A549 (cell line): ENCODE data around the gene CAV3. TPM values are rescaled to one million over a fixed set of nuclear protein-coding genes. Genes with fewer than 3 reads are reported as not detected.

Source experiments
- ATAC-seq, 2 experiments: fragments of 200-7000 bp in 1 of 2; fragments of >200 bp in 1 of 2; cut with Nextera tagmentation in 1 of 2; cut with Tn5 transposase in 1 of 2; 3 replicates each; pipeline versions ENCODE4 v1.8.0 to v1.9.1; 2018 to 2020; ENCODE audit warnings: mild to moderate bottlenecking in 1 of 2, moderate library complexity in 1 of 2
- CTCF ChIA-PET: fragments of 300-600 bp; sonication (Branson Sonifier 250); formaldehyde crosslinking; extraction: SDS; loops from one replicate; lab custom pipeline; 2021; ENCODE audit warnings: antibody characterized with exemption, inconsistent platforms; lab: Yijun Ruan, JAX
- POLR2A ChIA-PET: fragments of 350-600 bp; formaldehyde crosslinking; extraction: SDS; loops from one replicate; lab custom pipeline; 2021; ENCODE audit warnings: antibody characterized with exemption, inconsistent platforms; lab: Yijun Ruan, JAX
- DNase-seq, 2 experiments: peaks; one replicate each; pipeline versions ENCODE4 v3.0.0 to v3.0.0-alpha.2; 2011 to 2016; ENCODE audit warnings: low read depth in 1 of 2, low spot score in 1 of 2
- FAIRE-seq: peaks from 2 replicates; lab custom pipeline; 2011; peaks lifted over from hg19 to GRCh38; lab: Jason Lieb, UNC
- H3K27ac ChIP-seq, 2 experiments: fragments of >200 bp; sonication (Bioruptor Twin); formaldehyde crosslinking; 3 replicates each; pipeline ENCODE4 v1.5.1; 2016 to 2017
- H3K4me1 ChIP-seq: fragments of >200 bp; sonication (Bioruptor Twin); formaldehyde crosslinking; 3 replicates; pipeline ENCODE4 v1.6.1; 2016
- H3K4me2 ChIP-seq: fragments of >200 bp; sonication (Bioruptor Twin); formaldehyde crosslinking; 3 replicates; pipeline ENCODE4 v1.6.1; 2016
- H3K4me3 ChIP-seq: fragments of >200 bp; sonication (Bioruptor Twin); formaldehyde crosslinking; 3 replicates; pipeline ENCODE4 v1.5.1; 2016
- H3K9me3 ChIP-seq: fragments of >200 bp; sonication (Bioruptor Twin); formaldehyde crosslinking; 3 replicates; pipeline ENCODE4 v1.6.1; 2016
- BHLHE40 ChIP-seq: IDR thresholded peaks from 2 replicates; pipeline ENCODE4 v1.6.1; 2012; ENCODE audit warnings: low read depth, low read length, inconsistent platforms
- CHD2 ChIP-seq: fragments of 150-350 bp; IDR thresholded peaks from 2 replicates; pipeline ENCODE4 v1.6.1; 2014; ENCODE audit warnings: low read length; ENCODE audit not compliant: partially characterized antibody
- CHD4 ChIP-seq: fragments of 200-600 bp; sonication (generic); IDR thresholded peaks from 2 replicates; pipeline ENCODE4 v1.6.1; 2016; ENCODE audit warnings: antibody characterized with exemption, mild to moderate bottlenecking, borderline replicate concordance
- ESRRA ChIP-seq: fragments of 150-350 bp; IDR thresholded peaks from 2 replicates; pipeline ENCODE4 v1.6.1; 2014; ENCODE audit warnings: mild to moderate bottlenecking, low read length, borderline replicate concordance
- FOSB ChIP-seq: fragments of 250-450 bp; sonication (Bioruptor Pico); IDR thresholded peaks from 2 replicates; pipeline ENCODE4 v1.5.0; 2020; ENCODE audit warnings: mild to moderate bottlenecking, moderate library complexity
- FOSL2 ChIP-seq, 2 experiments: fragments of 450-650 bp in 1 of 2; fragments of >200 bp in 1 of 2; sonication (Bioruptor Twin) in 1 of 2; formaldehyde crosslinking; IDR thresholded peaks; 2 replicates each; pipeline versions ENCODE4 v1.5.0 to v1.6.1; 2016 to 2020; ENCODE audit warnings: mild to moderate bottlenecking in 1 of 2, moderate library complexity in 1 of 2
- FOXS1 ChIP-seq: fragments of 250-450 bp; sonication (Bioruptor Pico); IDR thresholded peaks from 2 replicates; pipeline ENCODE4 v1.5.0; 2020; ENCODE audit warnings: mild to moderate bottlenecking, moderate library complexity
- HDAC2 ChIP-seq: fragments of 200-600 bp; sonication (generic); IDR thresholded peaks from 2 replicates; pipeline ENCODE4 v1.6.1; 2016
- JUN ChIP-seq, 2 experiments: fragments of >200 bp; sonication (Bioruptor Twin); formaldehyde crosslinking; IDR thresholded peaks; 2 replicates in 1 of 2; 3 replicates in 1 of 2; pipeline ENCODE4 v1.6.1; 2016 to 2017
- KDM1A ChIP-seq: fragments of 200-600 bp; sonication (generic); IDR thresholded peaks from 2 replicates; pipeline ENCODE4 v1.6.1; 2016; ENCODE audit warnings: low read depth, mild to moderate bottlenecking
- MAFK ChIP-seq: fragments of 450-650 bp; IDR thresholded peaks from 2 replicates; pipeline ENCODE4 v1.6.1; 2014; ENCODE audit not compliant: partially characterized antibody
- MAX ChIP-seq: IDR thresholded peaks from 2 replicates; pipeline ENCODE4 v1.6.1; 2012
- MAZ ChIP-seq: fragments of 150-350 bp; IDR thresholded peaks from 2 replicates; pipeline ENCODE4 v1.6.1; 2014; ENCODE audit warnings: antibody characterized with exemption, low read depth, low read length, borderline replicate concordance
- MYC ChIP-seq: IDR thresholded peaks from 2 replicates; pipeline ENCODE4 v1.6.1; 2012; ENCODE audit warnings: mild to moderate bottlenecking, inconsistent platforms, low read length, improper control_type of control experiment, borderline replicate concordance
- PHF8 ChIP-seq: fragments of 200-600 bp; sonication (generic); IDR thresholded peaks from 2 replicates; pipeline ENCODE4 v1.6.1; 2016; ENCODE audit warnings: low read depth, mild to moderate bottlenecking, antibody characterized with exemption, moderate library complexity, borderline replicate concordance
- POLR2AphosphoS2 ChIP-seq: conservative IDR thresholded peaks from 2 replicates; pipeline ENCODE4 v1.6.1; 2012; ENCODE audit warnings: low read length, improper control_type of control experiment, inconsistent platforms
- RARB ChIP-seq: fragments of 250-450 bp; sonication (Bioruptor Pico); IDR thresholded peaks from 2 replicates; pipeline ENCODE4 v1.8.0; 2021; ENCODE audit warnings: mild to moderate bottlenecking, moderate library complexity
- REST ChIP-seq: fragments of 200-600 bp; sonication (generic); IDR thresholded peaks from 2 replicates; pipeline ENCODE4 v1.6.1; 2016; ENCODE audit warnings: antibody characterized with exemption, mild to moderate bottlenecking, moderate library complexity
- RFX5 ChIP-seq: fragments of 450-650 bp; IDR thresholded peaks from 2 replicates; pipeline ENCODE4 v1.7.1; 2014; ENCODE audit warnings: antibody characterized with exemption, mild to moderate bottlenecking, moderate library complexity
- RNF2 ChIP-seq: fragments of 200-600 bp; sonication (generic); IDR thresholded peaks from 2 replicates; pipeline ENCODE4 v1.6.1; 2016; ENCODE audit warnings: low read depth, mild to moderate bottlenecking, antibody characterized with exemption, moderate library complexity, borderline replicate concordance
- ZC3H11A ChIP-seq: fragments of 450-650 bp; IDR thresholded peaks from 2 replicates; pipeline ENCODE4 v1.6.1; 2014; ENCODE audit warnings: antibody characterized with exemption, mild to moderate bottlenecking
- ZNF302 ChIP-seq: fragments of 250-450 bp; sonication (Bioruptor Pico); IDR thresholded peaks from 2 replicates; pipeline ENCODE4 v1.9.0; 2021; ENCODE audit warnings: inconsistent platforms, mild to moderate bottlenecking, moderate library complexity
- WGBS: methylation state at CpG from one replicate; pipeline ENCODE4 v1.1.6; 2017; ENCODE audit errors: missing lambda C conversion rate; 5-methylcytosine and 5-hydroxymethylcytosine counted together
- polyA plus RNA-seq, 4 experiments: library from polyadenylated mRNA; depleted of rRNA in 3 of 4; stranded (reverse); fragments of >200 nt; fragmentation: RNase III in 1 of 4; extraction: RNeasy Plus Mini Kit Qiagen cat#74134 plus additional on column Dnase treatment in 1 of 4; gene quantifications; 2 replicates in 3 of 4; 3 replicates in 1 of 4; pipeline ENCODE4 v1.2.3, GENCODE V29; 2011 to 2017
- TF ChIP-seq, protein P1 (sequence below): fragments of 250-450 bp; sonication (Bioruptor Pico); IDR thresholded peaks from 2 replicates; pipeline ENCODE4 v1.5.0; 2021; ENCODE audit warnings: mild to moderate bottlenecking, moderate library complexity, borderline replicate concordance
- TF ChIP-seq, protein P2 (sequence below): fragments of >200 bp; sonication (Bioruptor Twin); formaldehyde crosslinking; IDR thresholded peaks from 3 replicates; pipeline ENCODE4 v1.5.1; 2016

Gene CAV3
- polyA plus RNA-seq, 2 of the 4 experiments (the other 2 are of a cell fraction), result not detected

DNA sequence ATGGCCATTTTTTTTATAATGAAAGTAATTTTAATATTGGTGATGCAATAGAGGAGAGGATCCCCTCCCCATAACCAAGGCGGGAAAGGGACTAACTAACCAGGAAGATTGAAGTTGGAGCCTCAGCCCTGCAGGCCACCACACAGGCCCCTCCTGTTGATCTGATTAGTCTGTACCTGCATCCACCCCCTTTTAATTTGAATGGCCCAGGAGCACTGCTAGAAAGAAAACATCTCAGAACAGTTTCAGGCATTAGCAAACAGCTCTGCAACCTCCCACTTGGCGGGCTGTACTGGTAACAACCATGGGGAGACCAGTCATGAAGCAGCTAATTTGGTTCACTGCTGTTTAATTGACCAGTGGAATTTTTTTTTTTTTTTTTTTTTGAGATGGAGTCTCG is 10.3 kb downstream of the CAV3 start (continued):
- no peak for TF ChIP-seq REST
- TF ChIP-seq FOXS1 (CRISPR knock-in tag), result no peak
- TF ChIP-seq CHD2, result no peak
- no peak for TF ChIP-seq CHD4
- no peak for TF ChIP-seq MAFK
- no peak for TF ChIP-seq RFX5
- TF ChIP-seq ESRRA, result no peak
- no peak for TF ChIP-seq MYC
- no peak for TF ChIP-seq BHLHE40

DNA sequence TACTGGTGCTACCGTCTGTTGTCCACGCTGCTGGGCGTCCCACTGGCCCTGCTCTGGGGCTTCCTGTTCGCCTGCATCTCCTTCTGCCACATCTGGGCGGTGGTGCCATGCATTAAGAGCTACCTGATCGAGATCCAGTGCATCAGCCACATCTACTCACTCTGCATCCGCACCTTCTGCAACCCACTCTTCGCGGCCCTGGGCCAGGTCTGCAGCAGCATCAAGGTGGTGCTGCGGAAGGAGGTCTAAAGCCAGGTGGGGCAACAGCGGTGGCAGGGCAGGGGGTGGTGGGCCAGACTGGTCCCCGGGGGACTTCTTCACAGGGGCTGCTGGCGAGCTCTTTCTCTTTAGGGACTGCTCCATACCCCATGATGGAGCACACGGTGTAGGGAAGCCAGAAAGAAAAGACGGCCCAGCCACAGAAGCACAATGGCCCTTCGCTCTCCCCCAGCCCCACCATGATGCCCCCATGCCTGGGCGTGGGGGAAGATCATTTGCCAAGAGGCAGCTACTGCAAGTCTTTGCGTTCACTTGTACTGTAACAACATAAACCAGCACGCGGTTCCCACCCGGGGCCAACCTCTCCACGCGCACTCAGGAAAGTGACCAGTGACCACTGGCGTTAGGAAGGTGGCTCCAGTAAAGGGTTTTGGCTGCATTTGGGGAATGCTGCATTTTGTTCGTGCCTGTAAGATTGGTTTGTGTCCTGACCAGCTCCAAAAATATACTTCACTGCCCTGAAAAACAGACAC is 12.2 kb downstream of the CAV3 start:
- FAIRE-seq (no peak), DNase-seq (no peak), ATAC-seq (no peak)
- WGBS, result 95% methylated on average over 24 of the region's 25 CpGs
- H3K4me2 ChIP-seq, result no peak overlapping the region
- H3K9me3 ChIP-seq, result no peaks in the 10 kb centered on the region
- H3K27ac ChIP-seq, result 0 out of 6 replicates have a peak overlapping the region, but pooled peaks of 1 of the 2 experiments have one; percentile 17
- CTCF ChIA-PET, result interaction anchor here (0.9 to 3.5 kb wide), 4 partner anchors 18 to 63 kb away, joined by 3 to 20 read pairs (median 4); partner anchors contain the start of gene OXTR
- no peak for TF ChIP-seq KDM1A
- TF ChIP-seq RNF2, result no peak
- POLR2A ChIA-PET, result no interaction called here
- no peak overlapping the region for H3K4me3 ChIP-seq
- peaks cover 34% of the 10 kb centered on the region for H3K4me1 ChIP-seq

GRCh38 chr3:8746780-8747345 is 13.3 kb downstream of the CAV3 start:
- ChIA-PET CTCF (interaction anchor here (1.8 to 3.5 kb wide), 2 partner anchors 22 to 23 kb away, joined by 4 to 20 read pairs; partner anchors contain the start of gene OXTR), POLR2A (no interaction called here)
- no peak for DNase-seq
- no peak for ATAC-seq
- Histone ChIP-seq H3K4me3 (no peak overlapping the region), H3K4me1 (peaks cover 23% of the 10 kb centered on the region), H3K9me3 (no peaks in the 10 kb centered on the region), H3K27ac (no peak overlapping the region), H3K4me2 (no peak overlapping the region)
- WGBS, result 76% methylated on average over 7 of the region's 7 CpGs
- FAIRE-seq, result no peak
- TF ChIP-seq MAFK (no peak), MYC (no peak), HDAC2 (no peak), CHD4 (no peak), MAZ (no peak), FOSL2 (IDR thresholded peaks at IDR 0.05) (no peak), FOSL2 (CRISPR knock-in tag; IDR thresholded peaks at IDR 0.05) (no peak), MAX (no peak), POLR2AphosphoS2 (no peak), ZNF302 (CRISPR knock-in tag) (no peak), KDM1A (no peak), RARB (CRISPR knock-in tag) (no peak), BHLHE40 (no peak), FOSB (CRISPR knock-in tag) (no peak), JUN (IDR thresholded peaks at IDR 0.05) (no peak), RFX5 (no peak), ZC3H11A (no peak), PHF8 (no peak)
- TF ChIP-seq, protein P1, sequence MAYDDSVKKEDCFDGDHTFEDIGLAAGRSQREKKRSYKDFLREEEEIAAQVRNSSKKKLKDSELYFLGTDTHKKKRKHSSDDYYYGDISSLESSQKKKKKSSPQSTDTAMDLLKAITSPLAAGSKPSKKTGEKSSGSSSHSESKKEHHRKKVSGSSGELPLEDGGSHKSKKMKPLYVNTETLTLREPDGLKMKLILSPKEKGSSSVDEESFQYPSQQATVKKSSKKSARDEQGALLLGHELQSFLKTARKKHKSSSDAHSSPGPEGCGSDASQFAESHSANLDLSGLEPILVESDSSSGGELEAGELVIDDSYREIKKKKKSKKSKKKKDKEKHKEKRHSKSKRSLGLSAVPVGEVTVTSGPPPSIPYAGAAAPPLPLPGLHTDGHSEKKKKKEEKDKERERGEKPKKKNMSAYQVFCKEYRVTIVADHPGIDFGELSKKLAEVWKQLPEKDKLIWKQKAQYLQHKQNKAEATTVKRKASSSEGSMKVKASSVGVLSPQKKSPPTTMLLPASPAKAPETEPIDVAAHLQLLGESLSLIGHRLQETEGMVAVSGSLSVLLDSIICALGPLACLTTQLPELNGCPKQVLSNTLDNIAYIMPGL, result no peak
- TF ChIP-seq, protein P2, sequence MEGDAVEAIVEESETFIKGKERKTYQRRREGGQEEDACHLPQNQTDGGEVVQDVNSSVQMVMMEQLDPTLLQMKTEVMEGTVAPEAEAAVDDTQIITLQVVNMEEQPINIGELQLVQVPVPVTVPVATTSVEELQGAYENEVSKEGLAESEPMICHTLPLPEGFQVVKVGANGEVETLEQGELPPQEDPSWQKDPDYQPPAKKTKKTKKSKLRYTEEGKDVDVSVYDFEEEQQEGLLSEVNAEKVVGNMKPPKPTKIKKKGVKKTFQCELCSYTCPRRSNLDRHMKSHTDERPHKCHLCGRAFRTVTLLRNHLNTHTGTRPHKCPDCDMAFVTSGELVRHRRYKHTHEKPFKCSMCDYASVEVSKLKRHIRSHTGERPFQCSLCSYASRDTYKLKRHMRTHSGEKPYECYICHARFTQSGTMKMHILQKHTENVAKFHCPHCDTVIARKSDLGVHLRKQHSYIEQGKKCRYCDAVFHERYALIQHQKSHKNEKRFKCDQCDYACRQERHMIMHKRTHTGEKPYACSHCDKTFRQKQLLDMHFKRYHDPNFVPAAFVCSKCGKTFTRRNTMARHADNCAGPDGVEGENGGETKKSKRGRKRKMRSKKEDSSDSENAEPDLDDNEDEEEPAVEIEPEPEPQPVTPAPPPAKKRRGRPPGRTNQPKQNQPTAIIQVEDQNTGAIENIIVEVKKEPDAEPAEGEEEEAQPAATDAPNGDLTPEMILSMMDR, result no peak
